Stimulated activated naive CD4-positive, alpha-beta T cell treated with Interleukin-2 at 50 U/mL for 16 hours (primary cell): ENCODE measurements around the gene IL9R.
"Not testable (repeated sequence)": the region's sequence is repeated elsewhere in the genome, so short reads cannot be mapped to it uniquely, and the experiment has no call there.

Source experiments
- DNase-seq: peaks from one replicate; lab custom pipeline; 2025; lab: John Stamatoyannopoulos, UW

IL9R gene

DNA sequence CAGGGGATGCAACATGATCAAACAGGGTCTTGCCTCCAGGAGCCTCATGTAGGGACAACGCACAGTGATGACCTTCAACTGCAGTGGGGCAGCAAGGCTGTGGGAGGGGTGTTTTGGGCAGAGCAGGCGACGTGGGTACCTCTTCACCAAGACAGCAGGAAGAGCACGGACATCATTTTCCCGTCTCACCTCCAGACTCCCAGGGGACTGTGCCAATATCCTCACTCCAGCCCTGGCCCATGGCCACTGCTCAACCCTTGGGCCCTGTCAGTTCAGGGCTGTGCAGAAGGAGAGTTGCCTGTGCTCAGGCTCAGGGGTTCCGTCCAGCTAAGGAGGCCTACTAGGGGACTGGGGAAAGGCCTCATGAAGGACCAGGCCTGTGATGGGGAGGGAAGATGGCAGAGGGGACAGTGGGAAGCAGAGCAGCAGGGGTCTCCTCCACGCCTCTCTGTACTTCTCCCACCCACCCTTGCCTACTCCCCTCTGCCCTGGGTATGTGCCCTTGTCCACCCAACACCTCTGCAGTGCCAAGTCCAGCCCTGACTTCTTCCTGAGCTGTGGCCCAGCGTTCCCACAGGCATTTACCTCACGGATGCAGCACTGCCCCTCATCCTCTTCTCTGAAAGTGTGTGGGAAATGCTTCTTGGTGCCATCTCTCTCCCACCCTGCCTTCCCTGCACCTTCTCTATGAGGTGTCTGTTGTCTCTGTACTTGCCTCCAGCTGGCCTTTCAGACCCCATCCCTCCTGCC, 1.4 kb downstream of the IL9R start:
- DNase-seq = no peak

DNA sequence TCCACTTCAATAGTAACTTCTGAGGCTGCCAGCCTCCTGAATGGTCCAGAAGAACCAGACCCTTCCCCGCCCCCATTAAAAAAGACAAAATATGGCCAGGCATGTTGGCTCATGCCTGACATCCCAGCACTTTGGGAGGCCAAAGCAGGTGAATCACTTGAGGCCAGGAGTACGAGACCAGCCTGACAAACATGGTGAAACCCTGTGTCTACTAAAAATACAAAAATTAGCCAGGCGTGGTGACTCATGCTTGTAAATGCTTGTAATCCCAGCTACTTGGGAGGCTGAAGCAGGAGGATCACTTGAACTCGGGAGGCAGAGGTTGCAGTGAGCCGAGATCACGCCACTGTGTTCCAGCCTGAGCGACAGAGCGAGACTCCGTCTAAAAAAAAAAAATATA, 2.3 kb downstream of the IL9R start:
- DNase-seq = not testable (repeated sequence)

- DNase-seq = no peak
Observed at GRCh38 chrX:156000361-156000926, 2.9 kb downstream of the IL9R start.

GRCh38 chrX:156001001-156001666, 3.6 kb downstream of the IL9R start:
- DNase-seq = no peak

GRCh38 chrX:156001667-156002021, 4.1 kb downstream of the IL9R start:
- DNase-seq = no peak

DNA sequence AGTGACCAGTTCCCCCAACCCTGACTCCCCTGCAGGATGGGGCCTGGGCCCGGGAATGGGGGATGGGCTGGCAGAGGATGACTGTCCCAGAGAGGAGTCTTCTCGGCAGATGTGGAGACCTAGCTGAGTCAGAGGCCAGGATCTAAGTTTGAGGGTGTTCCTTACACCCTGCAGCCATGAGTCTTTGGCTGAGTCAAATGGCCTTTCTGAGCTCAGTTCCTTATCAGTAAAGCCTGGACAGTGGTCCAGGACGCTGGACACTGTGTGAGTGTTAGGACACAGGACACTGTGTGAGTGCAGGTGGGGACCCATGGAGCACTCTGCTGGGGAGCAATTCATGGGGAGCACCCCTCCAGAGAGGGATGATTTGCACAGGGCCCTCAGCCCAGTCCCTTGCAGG, 5.0 kb downstream of the IL9R start:
- no peak for DNase-seq

DNA sequence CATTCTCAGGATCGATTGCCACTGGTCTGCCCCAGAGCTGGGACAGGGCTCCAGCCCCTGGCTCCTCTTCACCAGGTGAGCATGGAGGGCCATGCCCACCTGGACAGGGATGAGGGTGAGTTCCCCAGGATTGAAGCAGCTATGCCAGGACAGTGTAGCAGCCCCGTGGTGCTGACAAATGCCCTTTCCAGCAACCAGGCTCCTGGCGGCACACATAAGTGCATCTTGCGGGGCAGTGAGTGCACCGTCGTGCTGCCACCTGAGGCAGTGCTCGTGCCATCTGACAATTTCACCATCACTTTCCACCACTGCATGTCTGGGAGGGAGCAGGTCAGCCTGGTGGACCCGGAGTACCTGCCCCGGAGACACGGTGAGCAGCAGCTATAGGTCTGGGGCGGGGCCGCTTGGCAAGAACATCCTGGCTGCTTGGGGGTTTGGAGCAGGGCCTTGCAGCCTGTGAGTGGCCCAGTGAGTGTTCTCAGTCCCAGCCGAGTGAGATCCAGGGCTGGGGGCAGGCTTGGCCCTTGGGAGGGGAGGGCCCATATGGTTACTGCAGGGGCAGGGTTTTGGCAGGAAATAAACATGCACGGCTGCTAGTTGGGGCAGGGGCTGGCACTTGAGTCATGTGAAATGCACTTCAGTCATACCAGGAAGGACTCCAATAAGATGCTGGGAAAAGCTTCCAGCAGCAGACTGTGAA, 6.1 kb downstream of the IL9R start:
- DNase-seq = no peak

- DNase-seq = no peak
Observed at GRCh38 chrX:156004256-156004655, 6.8 kb downstream of the IL9R start.

GRCh38 chrX:156004740-156005139, 7.2 kb downstream of the IL9R start:
- DNase-seq = no peak

GRCh38 chrX:156005144-156005543, 7.6 kb downstream of the IL9R start:
- no peak for DNase-seq

DNA sequence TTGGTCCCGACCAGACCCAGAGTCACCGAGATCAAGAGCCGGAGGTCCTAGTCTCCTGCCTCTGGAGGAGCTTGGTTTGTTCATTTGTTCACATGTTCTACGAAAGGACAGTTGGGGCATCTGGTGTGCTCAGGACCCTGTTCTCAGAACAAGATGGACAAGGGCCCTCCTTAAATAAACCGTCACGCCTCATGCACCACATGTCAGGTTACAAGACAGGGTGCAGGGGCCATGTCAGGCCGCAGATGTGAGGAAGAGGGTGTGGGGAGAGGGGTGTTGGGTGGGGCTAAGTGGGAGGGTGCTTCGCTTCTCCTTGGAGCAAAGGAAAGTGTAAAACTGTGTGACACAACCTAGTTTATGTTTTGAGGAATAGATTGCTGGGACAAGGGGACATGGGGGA, 9.0 kb downstream of the IL9R start:
- not testable (repeated sequence) for DNase-seq

DNA sequence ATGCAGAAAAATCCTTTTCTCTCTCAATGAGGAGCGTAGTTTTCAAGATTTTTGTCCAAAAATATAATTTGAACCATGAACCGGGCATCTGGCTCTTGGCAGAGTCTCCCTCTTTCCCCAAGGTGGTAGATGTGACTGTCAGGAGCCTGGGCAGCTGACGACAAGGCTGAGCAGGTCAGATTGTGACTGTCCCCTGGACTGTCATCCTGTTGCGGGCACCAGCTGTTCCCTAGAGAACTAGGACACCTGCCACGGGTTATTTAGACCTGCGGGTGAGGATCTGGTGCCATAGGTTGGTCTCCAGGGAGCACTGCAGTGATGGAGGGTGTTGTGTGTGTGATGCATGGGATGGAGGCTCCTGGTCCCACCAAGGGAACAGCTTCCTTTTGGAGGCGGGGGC, 10.9 kb downstream of the IL9R start:
- DNase-seq = not testable (repeated sequence)

GRCh38 chrX:156008915-156009314, 11.4 kb downstream of the IL9R start:
- no peak for DNase-seq

DNA sequence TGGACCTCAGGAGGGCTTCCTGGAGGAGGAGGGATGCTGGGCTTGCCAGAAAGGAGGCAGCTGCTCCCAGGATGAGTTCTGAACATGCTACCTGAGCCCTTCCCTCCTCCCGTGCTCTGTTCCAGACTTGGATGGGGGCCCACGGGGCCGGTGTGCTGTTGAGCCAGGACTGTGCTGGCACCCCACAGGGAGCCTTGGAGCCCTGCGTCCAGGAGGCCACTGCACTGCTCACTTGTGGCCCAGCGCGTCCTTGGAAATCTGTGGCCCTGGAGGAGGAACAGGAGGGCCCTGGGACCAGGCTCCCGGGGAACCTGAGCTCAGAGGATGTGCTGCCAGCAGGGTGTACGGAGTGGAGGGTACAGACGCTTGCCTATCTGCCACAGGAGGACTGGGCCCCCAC, 12.2 kb downstream of the IL9R start:
- not testable (repeated sequence) for DNase-seq

DNA sequence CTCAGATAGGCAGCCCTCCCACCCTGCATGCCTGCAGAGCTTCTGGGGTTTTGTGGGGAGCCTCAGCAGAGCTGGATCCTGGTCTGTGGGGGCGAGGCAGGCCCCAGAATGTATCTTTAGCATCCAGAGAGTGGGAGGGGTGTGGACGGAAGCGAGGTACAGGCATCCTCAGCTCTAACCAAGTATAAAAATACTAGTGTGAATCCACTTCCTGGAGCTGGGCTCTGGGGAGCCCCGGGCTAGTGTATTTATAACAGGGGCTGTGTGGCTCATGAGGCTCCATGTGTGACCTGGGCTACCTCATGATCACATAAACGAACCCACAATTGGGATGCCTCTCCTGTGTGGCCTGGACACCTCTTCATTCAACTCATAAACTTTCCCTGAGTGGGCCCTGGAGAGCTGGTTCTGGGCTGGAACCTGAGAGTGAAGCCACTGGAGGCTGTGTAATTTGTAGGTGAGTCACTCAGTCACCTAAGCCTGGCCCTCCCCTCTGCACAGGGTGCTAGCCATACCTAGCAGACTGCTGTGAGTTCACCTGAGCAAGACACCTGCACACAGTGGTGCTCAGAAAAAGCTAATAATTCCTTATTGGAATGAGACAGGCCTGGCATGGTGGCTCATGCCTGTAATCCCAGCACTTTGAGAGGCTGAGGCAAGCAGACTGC, 15.9 kb downstream of the IL9R start:
- DNase-seq = not testable (repeated sequence)

DNA sequence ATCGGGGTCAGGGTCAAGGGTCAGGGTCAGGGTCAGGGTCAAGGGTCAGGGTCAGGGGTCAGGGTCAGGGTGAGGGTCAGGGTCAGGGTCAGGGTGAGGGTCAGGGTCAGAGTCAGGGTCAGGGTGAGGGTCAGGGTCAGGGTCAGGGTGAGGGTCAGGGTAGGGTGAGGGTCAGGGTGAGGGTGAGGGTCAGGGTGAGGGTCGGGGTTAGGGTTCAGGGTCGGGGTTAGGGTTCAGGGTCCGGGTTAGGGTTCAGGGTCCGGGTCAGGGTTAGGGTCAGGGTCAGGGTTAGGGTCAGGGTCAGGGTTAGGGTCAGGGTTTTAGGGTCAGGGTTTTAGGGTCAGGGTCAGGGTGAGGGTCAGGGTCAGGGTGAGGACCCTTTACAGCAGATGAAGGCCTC, 22.4 kb downstream of the IL9R start:
- DNase-seq = not testable (repeated sequence)

DNA sequence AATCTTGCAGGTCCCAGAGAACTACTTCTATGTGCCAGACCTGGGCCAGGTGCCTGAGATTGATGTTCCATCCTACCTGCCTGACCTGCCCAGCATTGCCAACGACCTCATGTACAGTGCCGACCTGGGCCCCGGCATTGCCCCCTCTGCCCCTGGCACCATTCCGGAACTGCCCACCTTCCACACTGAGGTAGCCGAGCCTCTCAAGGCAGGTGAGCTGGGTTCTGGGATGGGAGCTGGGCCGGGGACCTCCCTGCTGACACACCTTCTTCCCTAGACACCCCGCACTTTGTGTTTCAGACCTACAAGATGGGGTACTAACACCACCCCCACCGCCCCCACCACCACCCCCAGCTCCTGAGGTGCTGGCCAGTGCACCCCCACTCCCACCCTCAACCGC, 25.5 kb downstream of the IL9R start:
- DNase-seq = not testable (repeated sequence)

DNA sequence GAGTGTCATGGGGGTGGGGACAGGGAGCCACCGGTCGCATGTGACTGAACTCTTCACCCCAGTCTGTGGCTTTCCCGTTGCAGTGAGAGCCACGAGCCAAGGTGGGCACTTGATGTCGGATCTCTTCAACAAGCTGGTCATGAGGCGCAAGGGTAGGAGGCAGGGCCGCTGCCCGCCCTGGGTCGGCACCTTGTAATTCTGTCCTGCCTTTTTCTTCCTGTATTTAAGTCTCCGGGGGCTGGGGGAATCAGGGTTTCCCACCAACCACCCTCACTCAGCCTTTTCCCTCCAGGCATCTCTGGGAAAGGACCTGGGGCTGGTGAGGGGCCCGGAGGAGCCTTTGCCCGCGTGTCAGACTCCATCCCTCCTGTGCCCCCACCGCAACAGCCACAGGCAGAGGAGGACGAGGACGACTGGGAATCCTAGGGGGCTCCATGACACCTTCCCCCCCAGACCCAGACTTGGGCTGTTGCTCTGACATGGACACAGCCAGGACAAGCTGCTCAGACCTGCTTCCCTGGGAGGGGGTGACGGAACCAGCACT, 27.5 kb downstream of the IL9R start:
- not testable (repeated sequence) for DNase-seq

DNA sequence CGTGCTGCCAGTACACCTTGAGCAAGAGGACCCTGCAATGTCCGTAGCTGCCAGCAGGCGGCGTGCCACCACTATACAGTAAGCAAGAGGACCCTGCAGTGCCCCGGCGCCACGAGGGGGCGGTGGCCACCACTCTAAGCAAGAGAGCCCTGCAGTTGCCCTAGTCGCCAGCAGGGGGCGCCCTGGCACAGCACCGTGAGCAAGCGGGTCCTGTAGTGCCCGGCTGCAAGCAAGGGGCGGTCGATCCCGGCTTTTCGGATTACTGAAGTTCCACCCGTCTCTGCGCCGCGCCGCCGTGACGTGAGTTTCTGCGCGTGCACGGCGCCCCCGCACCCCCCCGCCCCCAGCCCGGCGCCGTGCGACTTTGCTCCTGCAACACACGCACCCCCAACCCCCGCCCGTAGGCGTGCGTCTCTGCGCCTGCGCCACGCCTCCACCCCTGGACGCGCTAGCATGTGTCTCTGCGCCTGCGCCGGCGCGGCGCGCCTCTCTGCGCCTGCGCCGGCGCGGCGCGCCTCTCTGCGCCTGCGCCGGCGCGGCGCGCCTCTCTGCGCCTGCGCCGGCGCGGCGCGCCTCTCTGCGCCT, 31.2 kb downstream of the IL9R start:
- DNase-seq = not testable (repeated sequence)

- DNase-seq = not testable (repeated sequence)
Observed at GRCh38 chrX:156029296-156029695, 31.8 kb downstream of the IL9R start.

DNA sequence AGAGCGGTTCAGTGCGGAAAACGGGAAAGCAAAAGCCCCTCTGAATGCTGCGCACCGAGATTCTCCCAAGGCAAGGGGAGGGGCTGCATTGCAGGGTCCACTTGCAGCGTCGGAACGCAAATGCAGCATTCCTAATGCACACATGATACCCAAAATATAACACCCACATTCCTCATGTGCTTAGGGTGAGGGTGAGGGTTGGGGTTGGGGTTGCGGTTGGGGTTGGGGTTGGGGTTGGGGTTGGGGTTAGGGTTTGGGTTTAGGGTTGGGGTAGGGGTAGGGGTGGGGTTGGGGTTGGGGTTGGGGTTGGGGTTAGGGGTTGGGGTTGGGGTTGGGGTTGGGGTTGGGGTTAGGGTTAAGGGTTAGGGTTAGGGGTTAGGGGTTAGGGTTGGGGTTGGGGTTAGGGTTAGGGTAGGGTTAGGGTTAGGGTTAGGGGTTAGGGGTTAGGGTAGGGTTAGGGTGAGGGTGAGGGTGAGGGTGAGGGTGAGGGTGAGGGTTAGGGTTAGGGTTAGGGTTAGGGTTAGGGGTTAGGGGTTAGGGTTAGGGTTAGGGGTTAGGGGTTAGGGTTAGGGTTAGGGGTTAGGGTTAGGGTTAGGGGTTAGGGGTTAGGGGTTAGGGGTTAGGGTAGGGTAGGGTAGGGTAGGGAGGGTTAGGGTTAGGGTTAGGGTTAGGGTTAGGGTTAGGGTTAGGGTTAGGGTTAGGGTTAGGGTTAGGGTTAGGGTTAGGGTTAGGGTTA, 32.4 kb downstream of the IL9R start:
- not testable (repeated sequence) for DNase-seq
